SIG-M5 treated with dmso at 0.1 percent for 504 hours (cell line): ENCODE results near the gene CCSER1.
"Not testable (repeated sequence)": the region's sequence is repeated elsewhere in the genome, so short reads cannot be mapped to it uniquely, and the experiment has no call there.

Experiments used
- DNase-seq: peaks from one replicate; lab custom pipeline; 2025; ENCODE audit not compliant: unreplicated experiment; lab: John Stamatoyannopoulos, UW

Gene CCSER1

GRCh38 chr4:90903413-90903812, 776.2 kb downstream of the CCSER1 start:
- DNase-seq = not testable (repeated sequence)

- DNase-seq = no peak
These were observed 776.8 kb downstream of the CCSER1 start for GRCh38 chr4:90904021-90904420.

- DNase-seq = no peak
These were observed 779.0 kb downstream of the CCSER1 start for GRCh38 chr4:90906239-90906638.

- DNase-seq = not testable (repeated sequence)
These were observed 784.7 kb downstream of the CCSER1 start for GRCh38 chr4:90911724-90912434.

- DNase-seq = no peak
These were observed 795.0 kb downstream of the CCSER1 start for GRCh38 chr4:90922174-90922573.

- DNase-seq = no peak
These were observed 799.8 kb downstream of the CCSER1 start for GRCh38 chr4:90926957-90927356.

GRCh38 chr4:90943311-90943710, 816.1 kb downstream of the CCSER1 start:
- DNase-seq = no peak

- no peak for DNase-seq
These were observed 819.8 kb downstream of the CCSER1 start for GRCh38 chr4:90946945-90947344.

- no peak for DNase-seq
These were observed 823.2 kb downstream of the CCSER1 start for GRCh38 chr4:90950385-90950841.

GRCh38 chr4:90951037-90951436, 823.8 kb downstream of the CCSER1 start:
- DNase-seq = peak; percentile 9

GRCh38 chr4:90958256-90958895, 831.2 kb downstream of the CCSER1 start:
- DNase-seq = no peak

GRCh38 chr4:90960433-90960832, 833.2 kb downstream of the CCSER1 start:
- DNase-seq = no peak

GRCh38 chr4:90960840-90961239, 833.6 kb downstream of the CCSER1 start:
- DNase-seq = no peak

- DNase-seq = no peak
These were observed 842.8 kb downstream of the CCSER1 start for GRCh38 chr4:90970021-90970420.

- no peak for DNase-seq
These were observed 850.5 kb downstream of the CCSER1 start for GRCh38 chr4:90977726-90978125.

- no peak for DNase-seq
These were observed 852.4 kb downstream of the CCSER1 start for GRCh38 chr4:90979556-90979955.

GRCh38 chr4:90982813-90983212, 855.6 kb downstream of the CCSER1 start:
- no peak for DNase-seq

- no peak for DNase-seq
These were observed 863.1 kb downstream of the CCSER1 start for GRCh38 chr4:90990284-90990683.

- DNase-seq = no peak
These were observed 865.0 kb downstream of the CCSER1 start for GRCh38 chr4:90992213-90992612.

GRCh38 chr4:90994851-90995574, 867.8 kb downstream of the CCSER1 start:
- DNase-seq = no peak

GRCh38 chr4:90995996-90996395, 868.8 kb downstream of the CCSER1 start:
- DNase-seq = no peak

- no peak for DNase-seq
These were observed 869.6 kb downstream of the CCSER1 start for GRCh38 chr4:90996813-90997212.
